ENCODE results near the gene SETD4. TPM values are rescaled to one million over a fixed set of nuclear protein-coding genes. Genes with fewer than 3 reads are reported as not detected.
"Not testable (repeated sequence)": the region's sequence is repeated elsewhere in the genome, so short reads cannot be mapped to it uniquely, and the experiment has no call there.

The SETD4 gene, protein sequence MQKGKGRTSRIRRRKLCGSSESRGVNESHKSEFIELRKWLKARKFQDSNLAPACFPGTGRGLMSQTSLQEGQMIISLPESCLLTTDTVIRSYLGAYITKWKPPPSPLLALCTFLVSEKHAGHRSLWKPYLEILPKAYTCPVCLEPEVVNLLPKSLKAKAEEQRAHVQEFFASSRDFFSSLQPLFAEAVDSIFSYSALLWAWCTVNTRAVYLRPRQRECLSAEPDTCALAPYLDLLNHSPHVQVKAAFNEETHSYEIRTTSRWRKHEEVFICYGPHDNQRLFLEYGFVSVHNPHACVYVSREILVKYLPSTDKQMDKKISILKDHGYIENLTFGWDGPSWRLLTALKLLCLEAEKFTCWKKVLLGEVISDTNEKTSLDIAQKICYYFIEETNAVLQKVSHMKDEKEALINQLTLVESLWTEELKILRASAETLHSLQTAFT
- polyA plus RNA-seq (ENCODE audit: insufficient read length): 15.8 TPM

DNA sequence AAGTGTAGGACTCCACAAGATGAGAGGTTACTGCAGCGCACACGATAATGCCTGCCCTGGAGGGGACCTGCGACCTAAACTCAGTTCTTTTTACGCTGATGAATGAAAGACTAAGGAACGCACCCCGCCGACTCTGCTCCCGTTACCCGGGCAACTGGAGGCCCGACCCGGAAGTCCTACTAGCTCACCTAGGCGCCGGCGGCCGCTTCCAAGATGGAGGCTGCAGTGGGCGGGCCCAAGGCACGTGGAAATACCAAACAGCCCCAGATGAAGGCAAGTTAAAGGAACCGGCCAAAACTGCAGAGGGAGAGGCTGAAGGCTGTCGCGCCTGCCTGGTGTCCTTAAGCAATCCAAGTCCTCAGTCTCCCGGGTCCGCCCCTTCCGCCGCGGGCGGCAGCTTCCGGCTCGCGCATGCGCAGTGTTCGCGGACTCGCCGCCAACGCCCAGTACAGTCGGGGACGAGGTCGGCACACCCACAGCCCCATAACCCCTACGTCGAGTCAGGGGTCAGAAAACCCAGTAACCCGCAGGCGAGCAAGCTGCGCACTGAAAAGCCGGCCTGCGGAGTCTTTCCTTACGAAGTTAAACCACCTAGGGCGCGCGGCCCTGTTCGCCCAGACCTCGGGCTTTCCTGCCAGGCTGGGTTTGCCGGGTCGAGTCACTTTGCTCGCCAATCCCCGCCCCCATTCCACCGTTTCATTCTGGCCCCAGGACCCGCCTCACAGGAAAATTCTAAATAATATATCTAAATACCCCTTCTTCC is at the start of gene SETD4:
Gene SETD4, minus strand, starts transcription at position 368 of the 763 bp plus-strand sequence. CDS start 1,638 bp downstream, outside the sequence.
- DNase-seq (ENCODE audit: low read depth): peak; percentile 68

GRCh38 chr21:36109868-36110267 is 49.5 kb upstream of the SETD4 start:
- DNase-seq (ENCODE audit: low read depth): no peak

DNA sequence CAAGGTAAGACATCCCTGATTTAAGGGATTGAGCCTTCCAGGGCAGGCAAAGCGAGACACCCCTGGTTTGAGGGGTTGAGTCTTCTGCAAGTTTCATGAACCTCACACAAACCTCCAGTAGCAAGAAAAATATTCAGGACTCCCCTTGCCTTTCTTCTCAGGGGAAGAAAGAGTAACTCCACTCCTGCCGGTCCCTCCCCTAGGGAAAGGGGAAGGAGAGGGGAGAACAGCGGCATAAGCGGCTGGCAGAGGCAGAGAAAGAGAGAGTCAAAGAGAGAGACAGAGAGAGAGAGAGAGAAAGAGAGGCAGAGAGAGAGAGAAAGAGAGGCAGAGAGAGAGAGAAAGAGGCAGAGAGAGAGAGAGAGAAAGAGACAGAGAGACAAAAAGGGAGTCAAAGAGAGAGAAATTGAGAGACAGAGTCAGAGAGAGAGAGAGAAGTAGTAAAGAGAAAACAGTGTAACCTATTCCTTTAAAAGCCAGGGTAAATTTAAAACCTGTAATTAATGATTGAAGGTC is 45.1 kb upstream of the SETD4 start:
- no peak for DNase-seq (ENCODE audit: low read depth)

GRCh38 chr21:36104317-36105300 is 44.3 kb upstream of the SETD4 start:
- DNase-seq (ENCODE audit: low read depth): no peak

- DNase-seq (ENCODE audit: low read depth): no peak
Measured at GRCh38 chr21:36103434-36103833, 43.1 kb upstream of the SETD4 start.

DNA sequence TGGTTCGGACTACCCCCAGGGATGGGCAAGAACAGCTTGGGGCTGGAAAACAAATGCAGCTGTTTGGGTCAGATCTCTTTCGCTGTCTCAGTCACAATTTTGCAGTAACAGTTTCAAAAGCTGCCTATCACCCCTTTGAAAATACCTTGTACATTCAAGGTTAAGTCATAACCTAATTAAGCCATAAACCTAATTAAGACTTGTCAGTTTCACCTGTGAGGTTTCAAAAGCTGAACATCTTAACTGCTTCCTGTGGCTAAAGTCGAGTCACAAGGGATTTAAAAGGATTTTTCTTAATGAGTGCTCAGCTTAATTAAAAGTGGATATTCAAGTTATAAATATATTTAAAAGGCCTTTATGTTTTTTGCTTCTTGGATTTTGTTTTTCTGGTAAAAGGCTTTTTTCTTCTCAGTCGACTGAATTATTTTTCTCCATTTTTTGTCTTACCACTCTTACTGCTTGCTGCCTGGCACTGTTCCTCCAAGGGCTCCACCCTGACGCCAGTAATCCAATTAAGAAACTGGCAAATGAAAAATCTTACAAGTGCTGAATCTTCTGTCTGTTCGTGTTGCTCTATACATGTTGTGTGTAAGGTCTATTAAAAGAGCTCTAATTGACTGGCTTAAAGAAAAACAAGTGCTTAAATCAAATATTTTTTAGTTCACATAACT is 40.8 kb upstream of the SETD4 start:
- DNase-seq (ENCODE audit: low read depth): no peak

DNA sequence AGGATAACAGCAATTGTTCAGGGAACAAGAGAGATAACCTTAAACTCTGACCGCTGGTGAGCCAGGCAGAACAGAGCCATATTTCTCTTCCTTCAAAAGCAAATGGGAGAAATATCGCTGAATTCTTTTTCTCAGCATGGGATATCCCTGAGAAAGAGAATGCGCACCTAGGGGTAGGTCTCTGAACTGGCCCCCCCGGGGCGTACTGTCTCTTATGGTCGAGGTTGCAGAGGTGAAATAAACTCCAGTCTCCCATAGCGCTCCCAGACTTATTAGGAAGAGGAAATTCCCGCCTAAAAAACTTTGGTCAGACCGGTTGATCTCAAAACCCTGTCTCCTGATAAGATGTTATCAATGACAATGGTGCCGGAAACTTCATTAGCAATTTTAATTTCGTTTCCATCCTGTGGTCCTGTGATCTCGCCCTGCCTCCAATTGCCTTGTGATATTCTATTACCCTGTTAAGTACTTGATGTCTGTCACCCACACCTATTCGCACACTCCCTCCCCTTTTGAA is 39.4 kb upstream of the SETD4 start:
- not testable (repeated sequence) for DNase-seq (ENCODE audit: low read depth)

DNA sequence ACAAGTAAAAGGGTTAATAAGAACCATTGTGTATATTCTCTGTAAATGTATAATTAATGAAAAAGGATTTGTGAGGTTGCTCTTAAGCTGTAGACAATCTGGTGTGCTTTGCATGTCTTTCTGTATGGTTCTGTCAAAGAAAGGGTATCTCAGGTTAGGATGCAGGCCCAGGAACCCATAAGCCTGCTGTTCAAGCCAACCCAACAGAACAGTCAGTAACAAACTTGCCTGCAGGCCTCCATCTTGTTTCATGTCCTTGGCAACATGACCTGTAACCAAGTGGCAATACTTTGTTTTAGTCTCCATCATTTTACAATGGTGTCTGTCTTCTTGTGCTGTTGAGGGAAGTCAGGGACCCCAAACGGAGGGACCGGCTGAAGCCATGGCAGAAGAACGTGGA is 38.7 kb upstream of the SETD4 start:
- no peak for DNase-seq (ENCODE audit: low read depth)

- DNase-seq (ENCODE audit: low read depth): no peak
Measured at GRCh38 chr21:36098182-36098532, 37.8 kb upstream of the SETD4 start.

GRCh38 chr21:36097427-36098181 is 37.3 kb upstream of the SETD4 start:
- DNase-seq (ENCODE audit: low read depth): no peak

DNA sequence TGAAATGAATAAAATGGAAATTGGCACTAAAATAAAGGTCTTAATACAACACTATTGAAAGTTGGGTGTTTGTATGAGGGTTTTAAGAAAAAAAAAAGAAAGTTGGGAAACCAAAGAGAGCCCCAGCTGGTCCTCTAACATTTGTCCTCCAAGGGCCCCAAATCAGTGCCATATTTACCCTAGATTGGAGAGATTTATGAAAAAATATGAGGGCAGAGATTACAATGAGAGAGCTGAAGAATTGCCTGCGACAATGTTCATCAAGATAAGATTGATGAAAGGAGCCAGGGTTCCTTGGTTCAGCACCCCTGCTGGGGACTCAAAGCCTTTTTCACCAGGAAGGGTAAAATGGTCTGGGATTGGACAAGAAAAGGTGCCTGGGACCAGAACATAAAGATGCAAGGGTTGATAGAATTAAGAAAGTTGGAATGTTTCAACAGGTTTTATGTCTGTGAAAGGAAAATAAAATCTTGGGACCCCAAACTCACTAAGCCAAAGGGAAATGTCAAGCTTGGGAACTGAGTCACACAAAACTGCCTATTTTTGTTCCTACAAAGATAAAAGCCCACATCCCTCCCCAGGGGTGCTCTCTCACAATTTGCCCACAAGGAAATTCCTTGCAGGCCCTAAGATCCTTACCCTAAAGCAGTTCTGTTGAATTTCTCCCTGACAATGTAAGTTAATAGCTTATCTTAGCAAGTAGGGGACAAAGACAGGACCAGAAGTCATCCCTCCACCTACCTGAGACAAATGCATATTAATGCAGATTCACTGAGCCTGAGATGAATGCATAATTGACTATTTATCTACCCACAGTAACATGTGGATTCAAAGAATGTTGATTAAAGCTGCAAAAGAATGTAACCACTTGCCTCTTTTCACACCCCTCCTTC is 36.3 kb upstream of the SETD4 start:
- no peak for DNase-seq (ENCODE audit: low read depth)

DNA sequence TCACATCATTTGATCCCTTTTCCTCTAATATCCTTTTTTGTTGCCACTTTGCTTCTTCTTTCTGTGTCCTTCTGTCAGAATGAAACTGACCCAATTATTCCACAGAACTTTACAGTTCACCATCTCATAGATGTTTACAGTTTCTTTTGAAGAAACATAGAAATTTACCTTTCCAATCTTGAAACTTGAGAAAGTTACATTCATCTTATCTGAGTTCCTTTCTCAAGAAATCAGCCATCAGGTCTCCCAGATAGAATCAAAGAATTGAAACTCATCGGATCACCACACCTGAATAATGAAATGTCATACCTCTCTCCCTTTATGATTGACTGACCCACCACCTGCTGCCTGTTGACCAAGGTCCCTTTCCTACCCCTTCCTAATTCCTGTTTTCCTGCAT is 33.2 kb upstream of the SETD4 start:
- DNase-seq (ENCODE audit: low read depth): no peak

DNA sequence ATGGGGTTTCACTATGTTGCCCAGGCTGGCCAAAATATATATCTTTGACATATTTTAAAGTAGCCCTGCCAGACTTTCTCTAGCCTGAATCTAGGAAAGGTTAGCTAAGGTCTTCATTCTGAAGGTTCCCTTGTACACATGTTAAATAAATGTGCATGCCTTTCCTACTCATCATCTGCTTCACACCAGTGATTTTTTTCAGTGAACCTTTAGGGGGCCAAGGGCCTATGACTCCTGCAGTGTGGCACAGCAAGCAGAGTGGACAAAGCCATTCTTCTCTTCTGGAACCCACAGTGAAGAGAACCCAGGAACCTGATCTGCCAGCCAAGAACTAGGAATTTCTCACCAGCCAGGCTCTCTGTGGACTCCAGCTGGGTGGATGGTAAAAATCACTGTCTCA is 32.4 kb upstream of the SETD4 start:
- no peak for DNase-seq (ENCODE audit: low read depth)

GRCh38 chr21:36089946-36090345 is 29.6 kb upstream of the SETD4 start:
- no peak for DNase-seq (ENCODE audit: low read depth)

- DNase-seq (ENCODE audit: low read depth): no peak
Measured at GRCh38 chr21:36087362-36088138, 27.2 kb upstream of the SETD4 start.

- no peak for DNase-seq (ENCODE audit: low read depth)
Measured at GRCh38 chr21:36082237-36082664, 21.9 kb upstream of the SETD4 start.

GRCh38 chr21:36080386-36080785 is 20.1 kb upstream of the SETD4 start:
- no peak for DNase-seq (ENCODE audit: low read depth)

DNA sequence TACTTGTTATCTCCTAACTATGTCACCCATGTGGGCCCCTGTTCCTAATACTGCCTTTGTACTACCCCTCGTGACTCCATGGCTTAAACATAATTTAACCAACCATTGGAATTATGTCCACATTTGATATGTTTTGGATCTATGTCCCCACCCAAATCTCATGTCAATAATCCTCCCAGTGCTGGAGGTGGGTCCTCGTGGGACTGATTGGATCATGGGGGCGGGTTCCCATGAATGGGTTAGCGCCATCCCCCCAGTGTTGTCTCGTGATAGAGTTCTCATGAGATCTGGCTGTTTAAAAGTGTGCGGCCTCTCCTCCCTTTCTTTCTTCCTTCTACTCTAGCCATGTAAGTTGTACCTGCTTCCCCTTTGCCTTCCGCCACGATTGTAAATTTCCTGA is 19.3 kb upstream of the SETD4 start:
- DNase-seq (ENCODE audit: low read depth): no peak

Data from forelimb muscle (tissue), 1 donor.